ENCODE measurements around the gene VAMP2.

Gene VAMP2

GRCh38 chr17:8141741-8142140 is 21.0 kb downstream of the VAMP2 start:
- DNase-seq: no peak

- DNase-seq: no peak
These were observed 21.7 kb downstream of the VAMP2 start for GRCh38 chr17:8141045-8141444.

- no peak for DNase-seq
These were observed 22.4 kb downstream of the VAMP2 start for GRCh38 chr17:8140065-8141029.

- peak; percentile 99 for DNase-seq
These were observed 23.9 kb downstream of the VAMP2 start for GRCh38 chr17:8138672-8139371.

- no peak for DNase-seq
These were observed 24.4 kb downstream of the VAMP2 start for GRCh38 chr17:8138374-8138671.

- DNase-seq: no peak
These were observed 24.9 kb downstream of the VAMP2 start for GRCh38 chr17:8137645-8138373.

GRCh38 chr17:8133941-8134340 is 28.8 kb downstream of the VAMP2 start:
- DNase-seq: no peak

GRCh38 chr17:8133399-8133798 is 29.3 kb downstream of the VAMP2 start:
- no peak for DNase-seq

GRCh38 chr17:8131844-8132441 is 30.8 kb downstream of the VAMP2 start:
- no peak for DNase-seq

- no peak for DNase-seq
These were observed 34.5 kb downstream of the VAMP2 start for GRCh38 chr17:8128125-8128784.

GRCh38 chr17:8126491-8127066 is 36.2 kb downstream of the VAMP2 start:
- peak; percentile 24 for DNase-seq

- DNase-seq: no peak
These were observed 36.7 kb downstream of the VAMP2 start for GRCh38 chr17:8125947-8126490.

GRCh38 chr17:8125154-8125946 is 37.4 kb downstream of the VAMP2 start:
- DNase-seq: peak; percentile 77

GRCh38 chr17:8124350-8125153 is 38.2 kb downstream of the VAMP2 start:
- DNase-seq: peak; percentile 15

GRCh38 chr17:8123695-8124349 is 38.9 kb downstream of the VAMP2 start, which contains the start of gene HES7:
Gene HES7, minus strand, starts transcription at chr17:8124106. Its CDS starts 22 bp downstream, at chr17:8124084.
- DNase-seq: no peak

- no peak for DNase-seq
These were observed 39.6 kb downstream of the VAMP2 start for GRCh38 chr17:8122924-8123694.

- peak; percentile 35 for DNase-seq
These were observed 40.3 kb downstream of the VAMP2 start for GRCh38 chr17:8122422-8122923.

GRCh38 chr17:8121681-8122421 is 40.9 kb downstream of the VAMP2 start:
- peak; percentile 62 for DNase-seq

Measured in fibroblast of upper back skin (primary cell).